Mammary epithelial cell (primary cell): ENCODE results near the gene ZBTB40.

Experiments used
- CTCF ChIP-seq, 2 donors: IDR thresholded peaks in 1 of 2; conservative IDR thresholded peaks in 1 of 2; 2 replicates each; pipeline ENCODE4 v1.5.1; 2011 to 2012; ENCODE audit warnings: inconsistent platforms in 2 of 2, low read length in 2 of 2, mild to moderate bottlenecking in 2 of 2, control low read depth in 1 of 2, low read depth in 1 of 2; ENCODE audit not compliant: insufficient read depth in 1 of 2; ENCODE audit errors: extremely low read depth in 1 of 2
- EZH2 ChIP-seq: IDR thresholded peaks from 2 replicates; pipeline ENCODE4 v1.6.1; 2012; ENCODE audit warnings: low read length, inconsistent platforms, borderline replicate concordance

DNA sequence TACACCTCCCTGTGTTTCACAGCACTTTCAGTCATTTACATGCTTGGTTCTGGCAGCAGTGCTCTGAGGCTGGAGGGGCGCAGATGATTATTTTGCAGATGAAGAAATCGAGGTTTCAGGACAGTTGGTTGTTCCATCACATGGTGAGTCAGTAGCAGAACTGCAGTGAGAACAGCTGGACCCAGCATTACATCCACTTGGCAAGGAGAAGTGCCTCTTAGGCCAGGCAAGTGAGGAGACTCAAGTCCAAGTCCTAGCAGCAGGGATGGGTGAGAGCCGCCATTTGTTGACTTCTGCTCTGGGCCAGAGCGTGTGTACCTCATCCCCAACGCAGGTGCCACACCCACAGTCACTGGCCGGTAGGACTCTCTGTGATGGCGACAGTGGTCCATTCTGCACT lies 84.9 kb downstream of the ZBTB40 start:
- TF ChIP-seq CTCF (conservative IDR thresholded peaks at IDR 0.05 in 1 of 2, IDR thresholded peaks at IDR 0.05 in 1 of 2; ENCODE audit: extremely low read depth in 1 of 2, insufficient read depth in 1 of 2, low read depth in 1 of 2, low read length in 2 of 2), result no peak
- no peak for TF ChIP-seq EZH2
